Heart right ventricle (tissue), 16 donors: ENCODE data around the gene ACADS. TPM values are rescaled to one million over a fixed set of nuclear protein-coding genes. Genes with fewer than 3 reads are reported as not detected.

Experiments
- ATAC-seq, 8 donors: fragments of 200-7000 bp; cut with Tn5 transposase; one replicate each; pipeline ENCODE4 v1.9.1; 2020; ENCODE audit warnings: mild to moderate bottlenecking in 8 of 8, moderate library complexity in 8 of 8, moderate number of reproducible peaks in 1 of 8
- DNase-seq, 2 donors: peaks; one replicate each; pipeline ENCODE4 v3.0.0-alpha.2; 2020
- H3K27ac ChIP-seq, 10 donors: fragments of 200-600 bp; sonication (generic) in 2 of 10; one replicate each; pipeline versions ENCODE4 v1.5.0 to v1.8.0; 2020 to 2022; ENCODE audit warnings: mild to moderate bottlenecking in 3 of 10
- H3K27me3 ChIP-seq, 7 donors: fragments of 200-600 bp; one replicate each; pipeline ENCODE4 v1.8.0; 2021 to 2022; ENCODE audit warnings: mild to moderate bottlenecking in 2 of 7
- H3K36me3 ChIP-seq, 9 donors: fragments of 200-600 bp; sonication (generic) in 1 of 9; one replicate each; pipeline versions ENCODE4 v1.5.0 to v1.8.0; 2020 to 2022; ENCODE audit warnings: mild to moderate bottlenecking in 2 of 9
- H3K4me1 ChIP-seq, 9 donors: fragments of 200-600 bp; sonication (generic) in 1 of 9; one replicate each; pipeline versions ENCODE4 v1.5.0 to v1.8.0; 2020 to 2022; ENCODE audit warnings: mild to moderate bottlenecking in 4 of 9
- H3K4me3 ChIP-seq, 10 donors: fragments of 200-600 bp; sonication (generic) in 2 of 10; one replicate each; pipeline versions ENCODE4 v1.5.0 to v1.8.0; 2020 to 2022; ENCODE audit warnings: mild to moderate bottlenecking in 7 of 10, moderate library complexity in 2 of 10
- H3K9me3 ChIP-seq, 11 donors: fragments of 200-600 bp in 10 of 11; sonication (generic) in 2 of 11; one replicate each; pipeline versions ENCODE4 v1.5.0 to v1.8.0; 2013 to 2022; ENCODE audit warnings: mild to moderate bottlenecking in 2 of 11, control low read depth in 1 of 11, moderate library complexity in 1 of 11
- WGBS, 2 donors: extraction: QIAGEN DNeasy Blood & Tissue Kit; methylation state at CpG; one replicate each; pipeline ENCODE4 v1.1.7; 2013; ENCODE audit warnings: inconsistent platforms in 1 of 2; 5-methylcytosine and 5-hydroxymethylcytosine counted together
- intact Hi-C, 10 donors: fragments of 100-400 bp; cut with DNase I; formaldehyde crosslinking; loops; one replicate each; pipeline versions ENCODE4 v1.11.1 to v1.14.2; 2022
- polyA plus RNA-seq, 2 donors: library from polyadenylated mRNA; stranded (reverse); fragments of 200-250 nt; gene quantifications; one replicate each; pipeline ENCODE4 v1.2.3, GENCODE V29; 2013
- total RNA-seq, 10 donors: library from RNA; stranded (reverse); fragmentation: NEBNext Ultra II Directional in 3 of 10; extraction: Animal tissue kit (Norgen Biotek cat#: 25700) in 3 of 10; gene quantifications; one replicate each; pipeline versions ENCODE4 v1.2.1 to v1.2.4, GENCODE V29; 2021 to 2023
- TF ChIP-seq, protein P1 (sequence below), 9 donors: fragments of 200-600 bp; sonication (generic) in 2 of 9; IDR thresholded peaks; one replicate each; pipeline versions ENCODE4 v1.5.0 to v1.8.0; 2021 to 2022; ENCODE audit warnings: antibody characterized with exemption in 9 of 9, mild to moderate bottlenecking in 5 of 9, moderate library complexity in 1 of 9
- donor health status: Arrhythmogenic right ventricular cardiomyopathy.
- donor health status: ischemic (EF 13 %, LVEDD 7.1; RV severe dilation, severe dysfunction).
- donor health status: healthy with polysubstance abuse.
- donor health status: DM: no; HTN: yes; CAD: no.
- donor health status: DM: no; HTN: no; CAD: no.
- donor health status: ischemic (EF 25% LVEDD 6.9; RV normal size, moderate dysfunction).
- donor health status: ischemic (EF 25% LVEDD 5.7; RV mildly dilated, moderate dysfunction).
- donor health status: healthy.
- donor health status: DM: yes; HTN: yes; CAD: no.
- donor health status: Ischemic cardiomyopathy.
- donor health status: ischemic (EF 35%, LVEDD 5.7; RV mildly dilated, moderate dysfunction).
- donor health status: nonischemic (EF 11% LVEDD 7.7; RV severe dilation, severe dysfunction).
- donor health status: DM: yes; HTN: yes; CAD: no.
- donor health status: PGD.
- donor health status: ischemic (EF 29% LVEDD 5.4; RV normal size, mild dysfunction).
- donor health status: nonischemic (EF 23%, LVEDD 6.1; RV moderate dilation, normal function).

Gene ACADS
- total and polyA plus RNA-seq, 12 donors: 64.4 to 119 (median 77.3) TPM

GRCh38 chr12:120761519-120761934, 35.9 kb downstream of the ACADS start:
- WGBS, 2 donors: 20 to 34% methylated on average over 9 of the region's 9 CpGs
- Histone ChIP-seq H3K27me3 (no peaks in the 10 kb centered on the region), H3K4me1 (peaks cover 0 to 19% (median 14%) of the 10 kb centered on the region in 9 donors), H3K4me3 (peak overlapping the region in 1 of 10 donors; percentile 6), H3K36me3 (peaks cover 0 to 69% (median 5%) of the 10 kb centered on the region in 9 donors), H3K27ac (peak overlapping the region; percentile 25 to 85 (median 66)), H3K9me3 (no peaks in the 10 kb centered on the region)
- intact Hi-C loops: loop anchor here in 1 of 10 donors (2.0 kb wide), 1 partner anchor 141 kb away; no protein-coding TSS in a partner anchor
- TF ChIP-seq, protein P1, sequence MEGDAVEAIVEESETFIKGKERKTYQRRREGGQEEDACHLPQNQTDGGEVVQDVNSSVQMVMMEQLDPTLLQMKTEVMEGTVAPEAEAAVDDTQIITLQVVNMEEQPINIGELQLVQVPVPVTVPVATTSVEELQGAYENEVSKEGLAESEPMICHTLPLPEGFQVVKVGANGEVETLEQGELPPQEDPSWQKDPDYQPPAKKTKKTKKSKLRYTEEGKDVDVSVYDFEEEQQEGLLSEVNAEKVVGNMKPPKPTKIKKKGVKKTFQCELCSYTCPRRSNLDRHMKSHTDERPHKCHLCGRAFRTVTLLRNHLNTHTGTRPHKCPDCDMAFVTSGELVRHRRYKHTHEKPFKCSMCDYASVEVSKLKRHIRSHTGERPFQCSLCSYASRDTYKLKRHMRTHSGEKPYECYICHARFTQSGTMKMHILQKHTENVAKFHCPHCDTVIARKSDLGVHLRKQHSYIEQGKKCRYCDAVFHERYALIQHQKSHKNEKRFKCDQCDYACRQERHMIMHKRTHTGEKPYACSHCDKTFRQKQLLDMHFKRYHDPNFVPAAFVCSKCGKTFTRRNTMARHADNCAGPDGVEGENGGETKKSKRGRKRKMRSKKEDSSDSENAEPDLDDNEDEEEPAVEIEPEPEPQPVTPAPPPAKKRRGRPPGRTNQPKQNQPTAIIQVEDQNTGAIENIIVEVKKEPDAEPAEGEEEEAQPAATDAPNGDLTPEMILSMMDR (IDR thresholded peaks at IDR 0.05): no peak
- peak in 1 of 2 donors; percentile 40 for DNase-seq
- peak; percentile 39 to 84 (median 74) for ATAC-seq

DNA sequence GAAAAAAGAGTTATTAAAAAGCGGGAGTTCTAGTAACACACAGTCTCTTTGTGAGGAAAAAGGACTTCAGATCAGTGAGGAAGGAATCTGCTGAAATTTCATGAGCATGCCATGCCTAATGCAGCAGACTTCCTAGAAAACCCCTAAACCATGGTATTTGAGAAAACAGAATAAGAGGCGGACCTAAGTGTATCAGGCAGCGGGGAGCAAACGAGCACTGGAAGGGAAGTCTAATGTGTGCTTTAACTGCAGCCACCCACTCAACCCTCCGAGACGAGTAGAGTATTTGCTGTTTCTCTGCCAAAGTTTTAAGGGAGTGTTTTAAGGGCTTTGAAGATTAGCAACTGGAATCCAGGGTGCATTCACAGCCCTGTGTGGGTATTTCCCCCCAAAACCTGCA, 36.5 kb downstream of the ACADS start:
- H3K27ac ChIP-seq: peak overlapping the region; percentile 25 to 85 (median 66)
- ATAC-seq (peak in 5 of 8 donors; percentile 25 to 63 (median 41)), DNase-seq (no peak)
- H3K4me3 ChIP-seq: no peak overlapping the region
- peaks cover 0 to 19% (median 14%) of the 10 kb centered on the region in 9 donors for H3K4me1 ChIP-seq
- no peaks in the 10 kb centered on the region for H3K9me3 ChIP-seq
- peaks cover 0 to 74% (median 11%) of the 10 kb centered on the region in 9 donors for H3K36me3 ChIP-seq
- no peaks in the 10 kb centered on the region for H3K27me3 ChIP-seq
- intact Hi-C loops: no loop called here
- TF ChIP-seq, protein P1 (IDR thresholded peaks at IDR 0.05): no peak
- WGBS, 2 donors: 41 to 42% methylated on average over 6 of the region's 6 CpGs

DNA sequence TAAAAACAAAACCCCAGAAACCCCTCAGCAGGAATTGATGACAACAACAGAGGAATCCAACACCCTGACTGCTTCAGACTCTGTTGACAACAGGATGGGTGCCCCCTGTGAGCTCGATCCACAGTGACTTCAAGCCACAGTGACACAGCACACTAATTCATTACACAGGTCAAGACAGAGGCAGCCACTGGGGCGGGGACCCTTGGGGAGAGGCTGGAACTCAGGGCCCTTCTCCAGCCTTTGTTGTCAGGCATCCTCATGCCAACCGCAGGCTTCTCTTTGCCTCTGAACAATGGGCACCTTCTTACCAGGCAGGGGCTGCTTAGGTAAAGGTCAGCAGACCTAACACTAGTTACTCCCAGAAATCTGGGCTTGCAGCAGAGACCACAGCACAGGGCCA, 37.6 kb downstream of the ACADS start:
- no peak overlapping the region for H3K4me3 ChIP-seq
- no peaks in the 10 kb centered on the region for H3K9me3 ChIP-seq
- WGBS, 2 donors: 73 to 78% methylated on average over 3 of the region's 3 CpGs
- DNase-seq (no peak), ATAC-seq (no peak)
- intact Hi-C loops: no loop called here
- H3K4me1 ChIP-seq: peaks cover 0 to 19% (median 14%) of the 10 kb centered on the region in 9 donors
- H3K27ac ChIP-seq: peak overlapping the region in 2 of 10 donors; percentile 81 to 85
- H3K27me3 ChIP-seq: no peaks in the 10 kb centered on the region
- TF ChIP-seq, protein P1 (IDR thresholded peaks at IDR 0.05): no peak
- H3K36me3 ChIP-seq: peaks cover 0 to 86% (median 22%) of the 10 kb centered on the region in 9 donors

- WGBS, 2 donors: 86 to 87% methylated on average over 9 of the region's 9 CpGs
- intact Hi-C loops: no loop called here
- TF ChIP-seq, protein P1 (IDR thresholded peaks at IDR 0.05): no peak
- Histone ChIP-seq H3K27me3 (no peaks in the 10 kb centered on the region), H3K27ac (no peak overlapping the region), H3K4me1 (peaks cover 0 to 19% (median 14%) of the 10 kb centered on the region in 9 donors), H3K36me3 (peaks cover 0 to 97% (median 29%) of the 10 kb centered on the region in 9 donors), H3K4me3 (no peak overlapping the region), H3K9me3 (no peaks in the 10 kb centered on the region)
- no peak for DNase-seq
- ATAC-seq: peak in 1 of 8 donors; percentile 6
These were observed 39.2 kb downstream of the ACADS start for GRCh38 chr12:120764816-120765215.
